Measurements from ENCODE around the gene HPSE2.

DNA sequence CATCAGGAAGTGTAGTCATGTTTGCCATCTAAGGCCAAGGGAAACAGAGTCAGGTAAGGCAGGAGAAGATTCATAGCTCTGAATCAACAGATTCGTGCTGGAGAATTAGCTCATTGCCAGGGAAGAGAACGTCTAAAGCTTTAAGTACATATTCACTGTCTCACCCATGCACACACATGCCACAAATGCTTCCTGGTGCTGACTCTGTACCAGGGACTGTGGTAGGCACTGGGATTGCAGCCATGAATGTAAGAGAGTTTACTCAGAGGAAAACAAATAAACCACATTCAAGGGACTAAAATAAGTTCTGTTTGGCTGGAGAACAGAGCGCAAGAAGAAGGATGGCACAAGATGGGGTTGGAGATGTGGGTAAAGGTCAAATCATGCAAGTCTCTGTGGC is 699.1 kb downstream of the HPSE2 start:
- TF ChIP-seq, protein P1, sequence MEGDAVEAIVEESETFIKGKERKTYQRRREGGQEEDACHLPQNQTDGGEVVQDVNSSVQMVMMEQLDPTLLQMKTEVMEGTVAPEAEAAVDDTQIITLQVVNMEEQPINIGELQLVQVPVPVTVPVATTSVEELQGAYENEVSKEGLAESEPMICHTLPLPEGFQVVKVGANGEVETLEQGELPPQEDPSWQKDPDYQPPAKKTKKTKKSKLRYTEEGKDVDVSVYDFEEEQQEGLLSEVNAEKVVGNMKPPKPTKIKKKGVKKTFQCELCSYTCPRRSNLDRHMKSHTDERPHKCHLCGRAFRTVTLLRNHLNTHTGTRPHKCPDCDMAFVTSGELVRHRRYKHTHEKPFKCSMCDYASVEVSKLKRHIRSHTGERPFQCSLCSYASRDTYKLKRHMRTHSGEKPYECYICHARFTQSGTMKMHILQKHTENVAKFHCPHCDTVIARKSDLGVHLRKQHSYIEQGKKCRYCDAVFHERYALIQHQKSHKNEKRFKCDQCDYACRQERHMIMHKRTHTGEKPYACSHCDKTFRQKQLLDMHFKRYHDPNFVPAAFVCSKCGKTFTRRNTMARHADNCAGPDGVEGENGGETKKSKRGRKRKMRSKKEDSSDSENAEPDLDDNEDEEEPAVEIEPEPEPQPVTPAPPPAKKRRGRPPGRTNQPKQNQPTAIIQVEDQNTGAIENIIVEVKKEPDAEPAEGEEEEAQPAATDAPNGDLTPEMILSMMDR (IDR thresholded peaks at IDR 0.05), result no peak
- TF ChIP-seq POLR2AphosphoS5 (IDR thresholded peaks at IDR 0.05), result no peak

Data from sigmoid colon (tissue), 4 donors.